Measurements from ENCODE around the gene ARHGAP22.

- TF ChIP-seq CTCF (IDR thresholded peaks at IDR 0.05) (no peak), POLR2A (IDR thresholded peaks at IDR 0.05) (no peak)
Observed at GRCh38 chr10:48577158-48577557, 27.7 kb downstream of the ARHGAP22 start.
